SK-N-SH (cell line): Measurements from ENCODE around the gene TULP4. TPM values are rescaled to one million over a fixed set of nuclear protein-coding genes. Genes with fewer than 3 reads are reported as not detected.

Experiments used
- CTCF ChIA-PET: fragments of 300-600, 350-600 bp; formaldehyde crosslinking; extraction: SDS; loops from one replicate; lab custom pipeline; 2021; lab: Yijun Ruan, JAX
- POLR2A ChIA-PET: fragments of 350-600 bp; sonication (Branson Sonifier 250); formaldehyde crosslinking; extraction: SDS; loops from one replicate; lab custom pipeline; 2020; ENCODE audit warnings: antibody characterized with exemption, inconsistent platforms; lab: Yijun Ruan, JAX
- DNase-seq: peaks from one replicate; pipeline ENCODE4 v3.0.0; 2012
- H2AFZ ChIP-seq: fragments of 200-600 bp; sonication (generic); 2 replicates; pipeline ENCODE4 v1.8.1; 2016; ENCODE audit warnings: antibody characterized with exemption, mild to moderate bottlenecking, low read depth
- H3F3A ChIP-seq: fragments of 200-600 bp; sonication (generic); replicated peaks from 2 replicates; pipeline ENCODE3; 2016; ENCODE audit warnings: antibody characterized with exemption, mild to moderate bottlenecking; ENCODE audit not compliant: insufficient read depth
- H3K27ac ChIP-seq, 2 experiments: fragments of 200-500 bp in 1 of 2; fragments of 200-600 bp in 1 of 2; sonication (Bioruptor generic) in 1 of 2; sonication (generic), shearing (Covaris generic) in 1 of 2; 2 replicates each; pipeline versions ENCODE4 v1.5.1 to v1.6.1; 2014 to 2016; ENCODE audit warnings: low read depth in 2 of 2, inconsistent platforms in 1 of 2, low read length in 1 of 2, mild to moderate bottlenecking in 1 of 2, mixed read lengths in 1 of 2
- H3K27me3 ChIP-seq: fragments of 200-600 bp; sonication (generic), shearing (Covaris generic); 2 replicates; pipeline ENCODE4 v1.6.1; 2016; ENCODE audit warnings: mixed run types; ENCODE audit not compliant: insufficient read depth
- H3K36me3 ChIP-seq, 2 experiments: fragments of 200-500 bp in 1 of 2; fragments of 200-600 bp in 1 of 2; sonication (Bioruptor generic) in 1 of 2; sonication (generic) in 1 of 2; replicated peaks in 1 of 2; 2 replicates each; pipeline versions ENCODE3 to v1.5.1; 2014 to 2016; ENCODE audit warnings: low read length in 1 of 2, mild to moderate bottlenecking in 1 of 2; ENCODE audit not compliant: insufficient read depth in 2 of 2, control insufficient read depth in 1 of 2
- H3K4me1 ChIP-seq, 2 experiments: fragments of 200-500 bp in 1 of 2; fragments of 200-600 bp in 1 of 2; sonication (Bioruptor generic) in 1 of 2; sonication (generic), shearing (Covaris generic) in 1 of 2; 2 replicates each; pipeline versions ENCODE4 v1.5.1 to v1.6.1; 2014 to 2016; ENCODE audit warnings: low read depth in 1 of 2, low read length in 1 of 2, mixed run types in 1 of 2; ENCODE audit not compliant: insufficient read depth in 2 of 2, control insufficient read depth in 1 of 2
- H3K4me2 ChIP-seq: fragments of 200-600 bp; sonication (generic), shearing (Covaris generic); 2 replicates; pipeline ENCODE4 v1.6.1; 2017; ENCODE audit warnings: mixed run types
- H3K4me3 ChIP-seq, 2 experiments: fragments of 200-500 bp in 1 of 2; fragments of 200-600 bp in 1 of 2; sonication (Bioruptor generic) in 1 of 2; sonication (generic), shearing (Covaris generic) in 1 of 2; 2 replicates each; pipeline versions ENCODE4 v1.5.1 to v1.8.1; 2014 to 2016; ENCODE audit warnings: low read depth in 2 of 2, inconsistent platforms in 1 of 2, low read length in 1 of 2, mild to moderate bottlenecking in 1 of 2, mixed read lengths in 1 of 2, moderate library complexity in 1 of 2
- H3K79me2 ChIP-seq: fragments of 200-600 bp; sonication (generic); 2 replicates; pipeline ENCODE4 v1.8.1; 2017; ENCODE audit warnings: mild to moderate bottlenecking; ENCODE audit not compliant: insufficient read depth
- H3K9ac ChIP-seq: fragments of 200-600 bp; sonication (generic); 2 replicates; pipeline ENCODE4 v1.6.1; 2017; ENCODE audit warnings: mixed run types
- H3K9me2 ChIP-seq: fragments of 200-600 bp; sonication (generic); 2 replicates; pipeline ENCODE4 v1.6.1; 2017; ENCODE audit warnings: mixed run types
- H3K9me3 ChIP-seq: fragments of 200-600 bp; sonication (generic); 2 replicates; pipeline ENCODE4 v1.6.1; 2017; ENCODE audit warnings: mixed run types, mild to moderate bottlenecking, moderate library complexity
- H4K20me1 ChIP-seq: fragments of 200-600 bp; sonication (generic); 2 replicates; pipeline ENCODE4 v1.6.1; 2017; ENCODE audit warnings: mild to moderate bottlenecking, mixed run types; ENCODE audit not compliant: insufficient read depth
- EZH2phosphoT487 ChIP-seq: fragments of 200-600 bp; sonication (generic); IDR thresholded peaks from 2 replicates; pipeline ENCODE4 v1.6.1; 2017; ENCODE audit warnings: low read depth, mixed run types, mild to moderate bottlenecking, antibody characterized with exemption, moderate library complexity, borderline replicate concordance
- FOXJ3 ChIP-seq: sonication (generic); formaldehyde crosslinking; IDR thresholded peaks from 2 replicates; pipeline ENCODE4 v1.5.1; 2020; ENCODE audit warnings: mild to moderate bottlenecking, missing genetic modification reagents
- GABPA ChIP-seq: IDR thresholded peaks from 2 replicates; pipeline ENCODE4 v1.4.0; 2012; ENCODE audit warnings: low read depth, mild to moderate bottlenecking
- GATA2 ChIP-seq: sonication (generic); formaldehyde crosslinking; IDR thresholded peaks from 2 replicates; pipeline ENCODE4 v1.5.0; 2020; ENCODE audit warnings: mild to moderate bottlenecking, missing genetic modification reagents
- IRF3 ChIP-seq: fragments of 150-350 bp; IDR thresholded peaks from 2 replicates; pipeline ENCODE4 v1.6.1; 2016; ENCODE audit warnings: mild to moderate bottlenecking, low read depth, low read length
- POLR2AphosphoS5 ChIP-seq: IDR thresholded peaks from 2 replicates; pipeline ENCODE4 v1.6.1; 2012; ENCODE audit warnings: low read depth, low read length
- REST ChIP-seq: IDR thresholded peaks from 2 replicates; pipeline ENCODE4 v1.6.1; 2012; ENCODE audit warnings: mild to moderate bottlenecking, low read depth, low read length, moderate library complexity
- RFX5 ChIP-seq: IDR thresholded peaks from 2 replicates; pipeline ENCODE4 v1.6.1; 2012; ENCODE audit warnings: mild to moderate bottlenecking, improper control_type of control experiment, low read length
- SMC3 ChIP-seq: IDR thresholded peaks from 2 replicates; pipeline ENCODE4 v1.6.1; 2012; ENCODE audit warnings: low read depth, low read length, improper control_type of control experiment
- TEAD4 ChIP-seq: IDR thresholded peaks from 2 replicates; pipeline ENCODE4 v1.4.0; 2012; ENCODE audit warnings: mild to moderate bottlenecking, borderline replicate concordance; ENCODE audit not compliant: insufficient read depth
- ZBTB33 ChIP-seq: IDR thresholded peaks from 2 replicates; pipeline ENCODE4 v1.4.0; 2012; ENCODE audit warnings: low read depth, borderline replicate concordance
- polyA plus RNA-seq, 3 experiments: library from polyadenylated mRNA; depleted of rRNA; stranded (reverse); fragments of >200 nt; gene quantifications; 2 replicates each; pipeline ENCODE4 v1.2.3, GENCODE V29; 2012

The TULP4 gene
- polyA plus RNA-seq, 1 of the 3 experiments (the other 2 are of a cell fraction): 5.9 TPM

GRCh38 chr6:158322400-158322723 lies 10.1 kb downstream of the TULP4 start:
- TF ChIP-seq IRF3 (no peak), REST (no peak), ZBTB33 (no peak), TEAD4 (no peak), EZH2phosphoT487 (no peak), FOXJ3 (CRISPR knock-in tag) (no peak), GATA2 (CRISPR knock-in tag) (no peak), POLR2AphosphoS5 (no peak), GABPA (no peak), SMC3 (no peak), RFX5 (no peak)
- Histone ChIP-seq H3F3A (peaks cover 19% of the 10 kb centered on the region), H3K9me3 (no peaks in the 10 kb centered on the region), H4K20me1 (peaks cover 23% of the 10 kb centered on the region), H3K4me2 (peak overlapping the region; percentile 31), H3K4me1 (peaks cover 20 to 23% of the 10 kb centered on the region in 2 experiments), H3K9ac (no peak overlapping the region), H3K4me3 (no peak overlapping the region), H3K27me3 (no peaks in the 10 kb centered on the region), H2AFZ (no peak overlapping the region), H3K79me2 (peaks cover 83% of the 10 kb centered on the region), H3K9me2 (no peaks in the 10 kb centered on the region), H3K36me3 (no peaks in the 10 kb centered on the region), H3K27ac (peak overlapping the region in 1 of 2 experiments; percentile 72; a peak in 2 of 4 replicates)
- no peak for DNase-seq
- CTCF ChIA-PET: interaction anchor here (1.1 kb wide), 1 partner anchor 15 kb away, joined by 3 read pairs; no protein-coding TSS in a partner anchor
- POLR2A ChIA-PET: no interaction called here
